ENCODE data around the gene RPLP2.
A peak's percentile ranks its signal among the peaks of the same experiment; 100 is the strongest.

RPLP2 gene

GRCh38 chr11:764322-765024 lies 45.3 kb upstream of the RPLP2 start:
- H3K4me3 ChIP-seq, result no peak overlapping the region
- TF ChIP-seq CTCF (IDR thresholded peaks at IDR 0.05), result no peak
- no peak for DNase-seq (ENCODE audit: low spot score)
- H3K27ac ChIP-seq, result no peak overlapping the region

GRCh38 chr11:765025-765801 lies 44.6 kb upstream of the RPLP2 start:
- DNase-seq (ENCODE audit: low spot score), result peak; percentile 79

GRCh38 chr11:765802-766091 lies 44.0 kb upstream of the RPLP2 start:
- no peak overlapping the region for H3K27ac ChIP-seq

More at GRCh38 chr11:765025-765801, 44.6 kb upstream of the RPLP2 start:
- H3K27ac ChIP-seq, result peak overlapping the region in 1 of 2 donors; percentile 1
- H3K4me3 ChIP-seq, result no peak overlapping the region
- TF ChIP-seq CTCF (IDR thresholded peaks at IDR 0.05), result peak; percentile 52

GRCh38 chr11:766106-766935 lies 43.4 kb upstream of the RPLP2 start:
- no peak for DNase-seq (ENCODE audit: low spot score)
- no peak overlapping the region for H3K27ac ChIP-seq
- TF ChIP-seq CTCF (IDR thresholded peaks at IDR 0.05), result no peak
- no peak overlapping the region for H3K4me3 ChIP-seq

More at GRCh38 chr11:765802-766091, 44.0 kb upstream of the RPLP2 start:
- no peak for DNase-seq (ENCODE audit: low spot score)
- no peak for TF ChIP-seq CTCF (IDR thresholded peaks at IDR 0.05)
- H3K4me3 ChIP-seq, result no peak overlapping the region

- no peak for DNase-seq (ENCODE audit: low spot score)
- H3K27ac ChIP-seq, result no peak overlapping the region
- TF ChIP-seq CTCF (IDR thresholded peaks at IDR 0.05), result no peak
- no peak overlapping the region for H3K4me3 ChIP-seq
Measured at GRCh38 chr11:766936-767210, 42.9 kb upstream of the RPLP2 start.

- H3K4me3 ChIP-seq, result no peak overlapping the region
- no peak for DNase-seq (ENCODE audit: low spot score)
- no peak overlapping the region for H3K27ac ChIP-seq
- no peak for TF ChIP-seq CTCF (IDR thresholded peaks at IDR 0.05)
Measured at GRCh38 chr11:767238-767637, 42.5 kb upstream of the RPLP2 start.

Data from coronary artery (tissue), 2 donors.